Pons (tissue), 1 donor: ENCODE measurements around the gene PRICKLE2.
A peak's percentile ranks its signal among the peaks of the same experiment; 100 is the strongest.

Experiments used
- DNase-seq: peaks from one replicate; pipeline ENCODE4 v3.0.0-alpha.2; 2016; ENCODE audit warnings: low spot score

PRICKLE2 gene

GRCh38 chr3:64073158-64073761 is 152.0 kb downstream of the PRICKLE2 start:
- DNase-seq: no peak

GRCh38 chr3:64072126-64072525 is 153.1 kb downstream of the PRICKLE2 start:
- DNase-seq: peak; percentile 64

GRCh38 chr3:64070704-64071103 is 154.6 kb downstream of the PRICKLE2 start:
- no peak for DNase-seq

GRCh38 chr3:64067506-64068346 is 157.5 kb downstream of the PRICKLE2 start:
- peak; percentile 10 for DNase-seq

- DNase-seq: no peak
Measured at GRCh38 chr3:64064804-64065203, 160.5 kb downstream of the PRICKLE2 start.

- DNase-seq: no peak
Measured at GRCh38 chr3:64063983-64064438, 161.3 kb downstream of the PRICKLE2 start.

- no peak for DNase-seq
Measured at GRCh38 chr3:64063207-64063982, 161.9 kb downstream of the PRICKLE2 start.

GRCh38 chr3:64061628-64062027 is 163.6 kb downstream of the PRICKLE2 start:
- no peak for DNase-seq

- DNase-seq: no peak
Measured at GRCh38 chr3:64059484-64060175, 165.6 kb downstream of the PRICKLE2 start.

- no peak for DNase-seq
Measured at GRCh38 chr3:64058566-64058965, 166.7 kb downstream of the PRICKLE2 start.

- DNase-seq: no peak
Measured at GRCh38 chr3:64057231-64057630, 168.0 kb downstream of the PRICKLE2 start.

GRCh38 chr3:64056606-64057180 is 168.6 kb downstream of the PRICKLE2 start:
- DNase-seq: no peak

GRCh38 chr3:64055076-64055475 is 170.2 kb downstream of the PRICKLE2 start:
- no peak for DNase-seq

- no peak for DNase-seq
Measured at GRCh38 chr3:64054488-64054887, 170.8 kb downstream of the PRICKLE2 start.

GRCh38 chr3:64053581-64053980 is 171.7 kb downstream of the PRICKLE2 start:
- DNase-seq: no peak

GRCh38 chr3:64053117-64053516 is 172.1 kb downstream of the PRICKLE2 start:
- no peak for DNase-seq

GRCh38 chr3:64049832-64050231 is 175.4 kb downstream of the PRICKLE2 start:
- DNase-seq: no peak

GRCh38 chr3:64049136-64049535 is 176.1 kb downstream of the PRICKLE2 start:
- no peak for DNase-seq

GRCh38 chr3:64048631-64049061 is 176.6 kb downstream of the PRICKLE2 start:
- no peak for DNase-seq

- DNase-seq: no peak
Measured at GRCh38 chr3:64047787-64048186, 177.5 kb downstream of the PRICKLE2 start.

GRCh38 chr3:64046996-64047594 is 178.2 kb downstream of the PRICKLE2 start:
- DNase-seq: no peak
